Measurements from ENCODE around the gene ALAD.
A peak's percentile ranks its signal among the peaks of the same experiment; 100 is the strongest.

ALAD gene

DNA sequence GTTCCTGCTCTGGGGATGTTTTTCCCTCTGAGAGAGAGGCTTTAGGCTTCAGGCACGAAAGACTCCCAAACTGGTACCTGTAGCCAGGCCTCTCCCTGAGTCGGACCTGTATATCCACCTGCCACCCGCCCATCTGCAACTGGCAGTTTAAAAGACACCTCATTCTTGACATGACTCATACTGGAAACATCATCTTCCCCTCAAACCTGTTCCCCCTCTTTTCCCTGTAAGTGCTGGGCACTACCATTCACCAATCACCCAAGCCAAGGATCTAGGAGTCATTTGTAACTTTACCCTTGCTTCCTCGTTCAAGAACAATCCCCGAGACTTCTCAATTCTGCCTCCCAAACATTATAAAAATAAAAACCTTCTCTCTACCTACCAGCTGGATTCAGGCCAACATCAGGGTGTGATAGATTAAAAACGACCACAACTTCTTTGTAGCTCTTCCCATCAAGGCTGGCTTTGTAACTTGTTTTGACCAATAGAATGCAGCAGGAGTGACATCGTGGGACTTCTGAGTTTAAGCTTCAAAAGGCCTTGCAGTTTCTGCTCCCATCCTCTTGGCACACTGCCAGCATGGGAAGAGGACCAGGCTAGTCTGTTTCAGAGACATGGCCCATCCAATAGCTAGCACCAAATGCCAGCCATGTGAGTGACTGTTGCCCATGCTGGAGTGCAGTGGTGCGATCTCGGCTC, 59.2 kb downstream of the ALAD start:
- H3K4me3 ChIP-seq (ENCODE audit: low read depth, low read length) = no peak overlapping the region
- TF ChIP-seq, protein P1, sequence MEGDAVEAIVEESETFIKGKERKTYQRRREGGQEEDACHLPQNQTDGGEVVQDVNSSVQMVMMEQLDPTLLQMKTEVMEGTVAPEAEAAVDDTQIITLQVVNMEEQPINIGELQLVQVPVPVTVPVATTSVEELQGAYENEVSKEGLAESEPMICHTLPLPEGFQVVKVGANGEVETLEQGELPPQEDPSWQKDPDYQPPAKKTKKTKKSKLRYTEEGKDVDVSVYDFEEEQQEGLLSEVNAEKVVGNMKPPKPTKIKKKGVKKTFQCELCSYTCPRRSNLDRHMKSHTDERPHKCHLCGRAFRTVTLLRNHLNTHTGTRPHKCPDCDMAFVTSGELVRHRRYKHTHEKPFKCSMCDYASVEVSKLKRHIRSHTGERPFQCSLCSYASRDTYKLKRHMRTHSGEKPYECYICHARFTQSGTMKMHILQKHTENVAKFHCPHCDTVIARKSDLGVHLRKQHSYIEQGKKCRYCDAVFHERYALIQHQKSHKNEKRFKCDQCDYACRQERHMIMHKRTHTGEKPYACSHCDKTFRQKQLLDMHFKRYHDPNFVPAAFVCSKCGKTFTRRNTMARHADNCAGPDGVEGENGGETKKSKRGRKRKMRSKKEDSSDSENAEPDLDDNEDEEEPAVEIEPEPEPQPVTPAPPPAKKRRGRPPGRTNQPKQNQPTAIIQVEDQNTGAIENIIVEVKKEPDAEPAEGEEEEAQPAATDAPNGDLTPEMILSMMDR (IDR thresholded peaks at IDR 0.05; ENCODE audit: low read depth, low read length) = no peak

DNA sequence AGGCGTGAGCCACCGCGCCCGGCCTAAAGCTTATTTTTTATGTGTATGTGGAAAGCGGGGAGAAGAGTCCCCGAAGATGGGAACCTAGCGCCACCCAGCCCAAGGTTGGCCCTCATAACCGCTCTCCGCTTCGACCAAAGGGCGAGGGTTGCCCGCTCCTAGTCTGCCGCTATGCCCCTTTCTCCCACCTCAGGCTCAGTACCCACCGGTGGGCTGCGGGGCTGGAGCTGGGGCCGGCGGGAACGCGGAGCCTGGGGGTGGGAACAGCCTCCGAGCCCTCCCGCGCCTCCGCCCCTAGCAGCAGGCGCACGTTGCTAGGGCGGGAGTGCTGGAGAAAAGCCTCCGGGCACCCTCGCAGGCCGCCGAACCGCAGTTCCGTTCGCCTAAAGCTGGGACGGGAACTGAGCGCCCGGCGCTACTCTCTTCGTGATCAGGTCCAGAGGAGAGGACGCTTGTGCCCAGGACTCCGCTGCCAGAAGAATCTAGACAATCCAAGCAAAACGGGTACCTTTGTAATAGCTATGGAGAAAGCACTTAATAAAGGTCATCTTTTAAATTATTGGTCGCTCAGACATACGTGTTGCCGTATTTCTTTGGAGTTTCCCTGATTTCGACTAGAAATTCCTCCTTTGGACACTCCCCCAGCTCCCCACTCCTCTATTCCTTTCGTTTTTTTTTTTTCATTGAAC, 60.9 kb downstream of the ALAD start, which contains the start of gene WDR31:
TSS of gene WDR31 (minus strand) at position 265 of the 689 bp plus-strand sequence. CDS start 8,253 bp downstream, outside the sequence.
- peak within 1 kb of the TSS; percentile 84 for H3K4me3 ChIP-seq (ENCODE audit: low read depth, low read length)
- TF ChIP-seq, protein P1 (IDR thresholded peaks at IDR 0.05; ENCODE audit: low read depth, low read length) = no peak

DNA sequence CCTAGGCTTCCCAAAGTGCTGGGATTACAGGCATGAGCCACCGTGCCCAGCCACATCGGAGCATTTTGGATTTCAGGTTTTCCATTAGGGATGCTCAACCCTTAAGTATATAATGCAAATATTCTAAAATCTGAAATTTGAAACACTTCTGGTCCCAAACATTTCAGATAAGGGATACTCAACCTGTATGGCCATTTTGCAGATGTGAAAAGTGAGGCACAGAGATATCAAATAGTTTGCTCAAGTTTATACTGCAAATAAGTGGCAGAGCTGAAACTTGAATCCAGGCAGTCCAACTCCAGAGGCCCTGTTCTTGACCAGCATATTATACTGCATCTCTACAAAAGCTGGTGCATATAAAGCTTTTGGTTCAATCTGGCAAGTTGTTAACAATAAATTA, 63.4 kb downstream of the ALAD start:
- TF ChIP-seq, protein P1 (IDR thresholded peaks at IDR 0.05; ENCODE audit: low read depth, low read length) = no peak
- H3K4me3 ChIP-seq (ENCODE audit: low read depth, low read length) = no peak overlapping the region
